ENCODE measurements around the gene FIGN.

FIGN gene

DNA sequence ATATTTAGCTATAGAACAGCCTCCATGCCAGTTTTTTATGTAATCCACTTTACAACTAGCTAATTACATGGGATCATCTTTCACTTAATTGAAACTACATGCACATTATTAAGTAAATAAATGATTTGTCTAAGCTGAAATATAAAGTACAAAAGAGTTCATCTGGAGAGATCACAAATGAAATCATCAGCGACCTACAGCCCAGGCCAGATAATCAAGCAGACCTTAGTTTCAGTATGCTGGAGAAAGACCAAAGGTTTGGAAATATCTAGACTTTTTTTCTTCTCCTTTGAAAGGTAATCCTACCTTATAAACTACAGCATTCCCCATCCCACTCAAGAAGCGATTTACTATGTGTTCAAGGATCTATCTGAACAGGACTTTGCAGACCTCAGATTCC lies 26.5 kb downstream of the FIGN start:
- Histone ChIP-seq H3K27me3 (no peaks in the 10 kb centered on the region), H3K4me3 (no peak overlapping the region), H3K4me1 (peaks cover 0 to 20% (median 3%) of the 10 kb centered on the region in 4 donors), H3K36me3 (no peaks in the 10 kb centered on the region), H3K27ac (no peak overlapping the region), H3K9me3 (no peaks in the 10 kb centered on the region)
- intact Hi-C loops (cut with DNase I; ENCODE audit: low total_unique reads) = no loop called here
- no peak for DNase-seq
- TF ChIP-seq, protein P1, sequence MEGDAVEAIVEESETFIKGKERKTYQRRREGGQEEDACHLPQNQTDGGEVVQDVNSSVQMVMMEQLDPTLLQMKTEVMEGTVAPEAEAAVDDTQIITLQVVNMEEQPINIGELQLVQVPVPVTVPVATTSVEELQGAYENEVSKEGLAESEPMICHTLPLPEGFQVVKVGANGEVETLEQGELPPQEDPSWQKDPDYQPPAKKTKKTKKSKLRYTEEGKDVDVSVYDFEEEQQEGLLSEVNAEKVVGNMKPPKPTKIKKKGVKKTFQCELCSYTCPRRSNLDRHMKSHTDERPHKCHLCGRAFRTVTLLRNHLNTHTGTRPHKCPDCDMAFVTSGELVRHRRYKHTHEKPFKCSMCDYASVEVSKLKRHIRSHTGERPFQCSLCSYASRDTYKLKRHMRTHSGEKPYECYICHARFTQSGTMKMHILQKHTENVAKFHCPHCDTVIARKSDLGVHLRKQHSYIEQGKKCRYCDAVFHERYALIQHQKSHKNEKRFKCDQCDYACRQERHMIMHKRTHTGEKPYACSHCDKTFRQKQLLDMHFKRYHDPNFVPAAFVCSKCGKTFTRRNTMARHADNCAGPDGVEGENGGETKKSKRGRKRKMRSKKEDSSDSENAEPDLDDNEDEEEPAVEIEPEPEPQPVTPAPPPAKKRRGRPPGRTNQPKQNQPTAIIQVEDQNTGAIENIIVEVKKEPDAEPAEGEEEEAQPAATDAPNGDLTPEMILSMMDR (IDR thresholded peaks at IDR 0.05) = no peak

DNA sequence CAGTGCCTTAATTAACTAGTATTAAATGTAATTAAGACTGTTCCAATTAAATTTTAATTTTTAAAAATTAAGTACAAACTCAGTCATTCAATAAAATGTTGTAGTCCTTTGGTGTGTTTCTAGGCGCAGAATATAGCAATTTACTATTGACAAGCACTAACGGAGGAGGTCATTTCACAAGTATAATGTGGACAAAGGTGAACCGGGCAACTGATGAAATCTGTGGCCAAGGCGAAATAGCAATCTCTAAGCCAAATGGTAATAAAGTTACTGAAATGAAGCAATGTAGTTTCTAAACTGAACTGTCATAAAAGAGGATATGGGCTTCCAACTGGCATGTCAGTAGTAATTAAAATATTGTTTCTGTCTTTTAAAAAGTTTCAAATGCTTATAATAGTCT lies 27.5 kb downstream of the FIGN start:
- Histone ChIP-seq H3K36me3 (no peaks in the 10 kb centered on the region), H3K4me1 (peaks cover 0 to 25% (median 0%) of the 10 kb centered on the region in 4 donors), H3K27ac (no peak overlapping the region), H3K9me3 (no peaks in the 10 kb centered on the region), H3K27me3 (no peaks in the 10 kb centered on the region), H3K4me3 (no peak overlapping the region)
- intact Hi-C loops (cut with DNase I; ENCODE audit: low total_unique reads) = no loop called here
- TF ChIP-seq, protein P1 (IDR thresholded peaks at IDR 0.05) = no peak
- no peak for DNase-seq

DNA sequence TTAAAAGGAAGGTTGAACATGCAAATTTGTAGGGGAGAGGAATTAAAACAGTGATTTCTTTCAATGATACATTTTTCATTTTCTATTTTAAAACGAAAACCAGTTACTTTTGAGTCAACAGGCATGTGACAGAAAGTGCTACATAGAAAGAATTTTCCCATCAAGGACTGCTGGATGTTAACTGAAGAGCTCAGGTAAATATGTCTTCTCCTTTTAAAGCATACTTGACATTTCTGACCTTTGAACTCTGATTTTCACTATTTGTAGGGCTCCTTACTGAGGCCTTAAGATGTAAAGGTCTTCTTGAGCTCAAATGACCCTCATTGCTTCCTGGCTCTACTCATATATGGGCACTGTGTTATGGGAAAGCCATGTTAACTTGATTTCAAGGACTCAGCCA lies 32.4 kb downstream of the FIGN start:
- Histone ChIP-seq H3K9me3 (no peaks in the 10 kb centered on the region), H3K27me3 (no peaks in the 10 kb centered on the region), H3K4me3 (no peak overlapping the region), H3K4me1 (peaks cover 0 to 50% (median 13%) of the 10 kb centered on the region in 4 donors), H3K27ac (no peak overlapping the region), H3K36me3 (no peaks in the 10 kb centered on the region)
- DNase-seq = no peak
- intact Hi-C loops (cut with DNase I; ENCODE audit: low total_unique reads) = no loop called here
- TF ChIP-seq, protein P1 (IDR thresholded peaks at IDR 0.05) = no peak

DNA sequence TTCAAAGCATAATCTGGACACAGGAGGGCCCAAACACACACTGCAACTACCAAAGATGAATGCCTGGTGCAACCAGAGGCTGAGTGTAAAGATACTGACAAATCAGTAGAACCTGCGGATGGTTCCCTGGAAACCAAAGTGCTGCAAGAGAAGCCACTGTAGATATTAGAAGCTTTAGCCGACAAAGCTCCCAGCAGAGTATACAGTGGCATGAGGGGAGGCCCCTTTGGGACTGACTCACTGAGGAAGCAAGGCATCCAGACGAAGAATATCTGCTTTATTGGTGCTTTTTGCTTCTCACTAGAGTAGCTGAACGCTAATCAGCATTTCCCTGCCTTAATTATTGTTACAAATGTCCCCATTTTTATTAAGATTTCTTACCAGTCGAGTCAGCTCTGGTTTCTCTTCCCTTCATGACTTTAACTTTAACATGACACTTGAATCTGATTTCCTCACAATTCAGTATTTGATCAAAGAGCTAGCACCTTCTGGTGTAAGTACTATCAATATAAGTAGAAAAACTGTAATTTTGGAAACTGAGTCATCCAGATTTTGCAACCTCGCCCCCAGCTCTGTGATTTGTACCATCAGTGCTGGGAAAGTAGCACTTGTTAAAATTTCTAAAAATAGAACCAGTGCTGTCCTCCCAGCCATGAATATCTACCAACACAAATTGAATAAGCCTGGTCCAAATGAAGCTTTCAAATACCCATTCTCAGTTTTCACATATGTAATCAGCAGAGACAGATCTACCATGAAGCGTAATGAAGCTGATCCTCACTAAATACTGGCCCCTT lies 34.2 kb downstream of the FIGN start:
- no peak overlapping the region for H3K4me3 ChIP-seq
- no peak for DNase-seq
- intact Hi-C loops (cut with DNase I; ENCODE audit: low total_unique reads) = no loop called here
- H3K9me3 ChIP-seq = no peaks in the 10 kb centered on the region
- no peaks in the 10 kb centered on the region for H3K27me3 ChIP-seq
- no peaks in the 10 kb centered on the region for H3K36me3 ChIP-seq
- no peak overlapping the region for H3K27ac ChIP-seq
- peaks cover 0 to 64% (median 18%) of the 10 kb centered on the region in 4 donors for H3K4me1 ChIP-seq
- TF ChIP-seq, protein P1 (IDR thresholded peaks at IDR 0.05) = no peak

DNA sequence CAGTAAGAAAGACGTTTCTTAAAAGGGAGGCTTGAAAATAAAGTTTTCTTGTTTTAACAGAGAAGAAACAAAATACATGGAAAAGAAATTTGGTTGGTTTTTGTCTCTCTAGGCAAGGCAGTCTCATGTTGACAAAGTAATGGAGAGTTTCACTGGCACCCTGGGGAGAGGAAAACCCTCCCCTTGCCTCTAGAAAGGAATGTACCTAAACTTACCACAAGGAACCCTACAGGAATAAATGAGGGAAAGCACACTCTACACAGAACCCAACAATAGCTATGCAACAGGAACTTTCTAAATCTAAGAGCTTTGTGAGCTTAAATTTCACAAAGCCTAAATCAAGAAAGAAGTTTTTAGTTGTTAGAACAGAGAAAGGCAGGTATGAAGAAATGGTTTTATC lies 37.0 kb downstream of the FIGN start:
- H3K27me3 ChIP-seq = no peaks in the 10 kb centered on the region
- H3K27ac ChIP-seq = peak overlapping the region; percentile 48 to 59
- intact Hi-C loops (cut with DNase I; ENCODE audit: low total_unique reads) = no loop called here
- H3K36me3 ChIP-seq = no peaks in the 10 kb centered on the region
- no peak overlapping the region for H3K4me3 ChIP-seq
- H3K9me3 ChIP-seq = no peaks in the 10 kb centered on the region
- peaks cover 0 to 76% (median 20%) of the 10 kb centered on the region in 4 donors for H3K4me1 ChIP-seq
- DNase-seq = no peak
- TF ChIP-seq, protein P1 (IDR thresholded peaks at IDR 0.05) = no peak
